Measurements from ENCODE around the gene PHLDA3. TPM values are rescaled to one million over a fixed set of nuclear protein-coding genes. Genes with fewer than 3 reads are reported as not detected.
A peak's percentile ranks its signal among the peaks of the same experiment; 100 is the strongest.

Gene PHLDA3
- polyA plus RNA-seq, 2 of the 4 experiments (the other 2 are of a cell fraction) = 40.5 to 91.1 TPM

DNA sequence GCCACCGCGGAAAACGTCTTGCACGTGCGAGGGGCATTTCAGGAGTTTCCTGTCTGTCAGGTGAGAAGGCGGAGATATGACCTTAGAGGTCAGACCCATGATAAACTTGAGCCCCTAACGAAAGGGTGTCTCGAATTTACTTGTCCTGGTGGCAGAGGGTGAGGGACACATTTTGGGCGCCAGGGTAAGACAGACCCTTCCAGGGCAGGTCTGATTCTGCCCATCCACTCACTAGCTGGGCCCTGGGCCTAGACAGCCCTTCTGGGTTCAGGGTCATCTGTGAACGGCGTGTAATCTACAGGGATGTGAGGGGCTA, 38.3 kb upstream of the PHLDA3 start:
- no peaks in the 10 kb centered on the region for H3K9me3 ChIP-seq
- ChIA-PET POLR2A (interaction anchor here (1.0 to 3.9 kb wide), 6 partner anchors 16 to 72 kb away, joined by 3 to 19 read pairs (median 5); partner anchors contain the start of gene PHLDA3), CTCF (interaction anchor here (0.8 to 49.4 kb wide), 6 partner anchors 7 to 146 kb away, joined by 3 to 1452 read pairs (median 190); partner anchors contain the start of gene CSRP1)
- peak overlapping the region; percentile 85 for H3K4me2 ChIP-seq
- peaks cover 62% of the 10 kb centered on the region for H3K4me1 ChIP-seq
- H3K27ac ChIP-seq = peak overlapping the region; percentile 87 to 96
- FAIRE-seq = no peak
- ATAC-seq = peak; percentile 1 to 4; a peak in 1 of 6 replicates
- WGBS (ENCODE audit: missing lambda C conversion rate) = 25% methylated on average over 11 of the region's 11 CpGs
- TF ChIP-seq, protein P1, sequence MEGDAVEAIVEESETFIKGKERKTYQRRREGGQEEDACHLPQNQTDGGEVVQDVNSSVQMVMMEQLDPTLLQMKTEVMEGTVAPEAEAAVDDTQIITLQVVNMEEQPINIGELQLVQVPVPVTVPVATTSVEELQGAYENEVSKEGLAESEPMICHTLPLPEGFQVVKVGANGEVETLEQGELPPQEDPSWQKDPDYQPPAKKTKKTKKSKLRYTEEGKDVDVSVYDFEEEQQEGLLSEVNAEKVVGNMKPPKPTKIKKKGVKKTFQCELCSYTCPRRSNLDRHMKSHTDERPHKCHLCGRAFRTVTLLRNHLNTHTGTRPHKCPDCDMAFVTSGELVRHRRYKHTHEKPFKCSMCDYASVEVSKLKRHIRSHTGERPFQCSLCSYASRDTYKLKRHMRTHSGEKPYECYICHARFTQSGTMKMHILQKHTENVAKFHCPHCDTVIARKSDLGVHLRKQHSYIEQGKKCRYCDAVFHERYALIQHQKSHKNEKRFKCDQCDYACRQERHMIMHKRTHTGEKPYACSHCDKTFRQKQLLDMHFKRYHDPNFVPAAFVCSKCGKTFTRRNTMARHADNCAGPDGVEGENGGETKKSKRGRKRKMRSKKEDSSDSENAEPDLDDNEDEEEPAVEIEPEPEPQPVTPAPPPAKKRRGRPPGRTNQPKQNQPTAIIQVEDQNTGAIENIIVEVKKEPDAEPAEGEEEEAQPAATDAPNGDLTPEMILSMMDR (IDR thresholded peaks at IDR 0.05) = no peak
- TF ChIP-seq RCOR1 (IDR thresholded peaks at IDR 0.05; ENCODE audit: low read depth, low read length) = no peak
- TF ChIP-seq, protein P2, sequence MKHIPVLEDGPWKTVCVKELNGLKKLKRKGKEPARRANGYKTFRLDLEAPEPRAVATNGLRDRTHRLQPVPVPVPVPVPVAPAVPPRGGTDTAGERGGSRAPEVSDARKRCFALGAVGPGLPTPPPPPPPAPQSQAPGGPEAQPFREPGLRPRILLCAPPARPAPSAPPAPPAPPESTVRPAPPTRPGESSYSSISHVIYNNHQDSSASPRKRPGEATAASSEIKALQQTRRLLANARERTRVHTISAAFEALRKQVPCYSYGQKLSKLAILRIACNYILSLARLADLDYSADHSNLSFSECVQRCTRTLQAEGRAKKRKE (CRISPR knock-in tag; IDR thresholded peaks at IDR 0.05; ENCODE audit: low read depth) = no peak
- TF ChIP-seq CEBPB (IDR thresholded peaks at IDR 0.05) = no peak
- no peak for TF ChIP-seq BCL3 (IDR thresholded peaks at IDR 0.05)
- no peak for TF ChIP-seq BHLHE40 (IDR thresholded peaks at IDR 0.05; ENCODE audit: low read depth, low read length)
- TF ChIP-seq ZSCAN20 (CRISPR knock-in tag; IDR thresholded peaks at IDR 0.05) = no peak
- DNase-seq (ENCODE audit: low read depth in 1 of 2, low spot score in 1 of 2) = no peak
- H3K4me3 ChIP-seq = peak overlapping the region; percentile 66

DNA sequence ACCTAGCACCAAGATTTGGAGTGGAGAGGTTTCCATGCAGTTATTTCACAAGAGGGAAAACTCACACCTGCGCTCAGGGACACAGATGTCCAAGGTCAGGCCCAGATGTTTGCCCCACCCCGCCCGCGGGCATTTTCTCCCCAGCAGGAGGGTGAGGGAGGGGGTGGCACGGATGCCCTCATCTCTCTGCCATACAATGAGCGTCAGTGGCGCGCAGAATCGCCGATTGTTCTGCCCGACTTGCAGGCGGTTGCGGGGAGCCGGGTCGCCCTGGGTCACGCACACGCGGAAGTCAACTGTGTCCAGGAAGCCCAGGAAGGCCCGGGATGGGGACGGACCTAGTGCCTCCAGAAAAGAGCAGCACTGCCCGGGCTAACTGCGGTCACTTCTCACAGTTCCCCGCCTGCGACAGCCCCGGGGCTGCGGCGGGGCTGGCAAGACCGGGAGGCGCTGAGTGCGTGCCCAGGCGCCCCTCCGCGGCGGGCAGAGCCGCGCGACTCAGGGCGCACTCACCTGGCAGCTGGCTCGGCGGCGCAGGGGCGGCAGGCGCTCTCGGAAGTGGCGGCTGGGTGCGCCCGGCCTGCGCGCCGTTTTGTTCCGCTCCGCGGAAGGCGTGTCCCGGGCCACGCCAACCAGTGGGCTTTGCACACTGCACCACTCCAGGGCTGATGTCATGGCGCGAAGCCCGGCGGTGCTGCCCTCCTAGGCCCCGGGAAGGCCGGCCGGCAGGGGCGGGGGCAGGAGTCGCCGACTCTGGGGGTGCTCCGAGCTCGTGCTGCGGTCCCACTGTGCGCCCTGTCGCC, 37.8 kb upstream of the PHLDA3 start, which contains the start of gene CSRP1:
Gene CSRP1 (minus strand): TSS at position 567 of the 803 bp plus-strand sequence. CDS start 10,820 bp downstream, outside the sequence.
- Histone ChIP-seq H3K27ac (peak within 1 kb of the TSS; percentile 87 to 96), H3K4me2 (peak within 1 kb of the TSS; percentile 85), H3K4me1 (peaks cover 62% of the 10 kb centered on the region), H3K4me3 (peak within 1 kb of the TSS; percentile 66), H3K9me3 (no peaks in the 10 kb centered on the region)
- WGBS (ENCODE audit: missing lambda C conversion rate) = 3% methylated on average over 26 of the region's 71 CpGs
- peak; percentile 82 to 85 for ATAC-seq
- no peak for FAIRE-seq
- ChIA-PET CTCF (interaction anchor here (0.8 to 49.4 kb wide), 7 partner anchors 7 to 145 kb away, joined by 3 to 1452 read pairs (median 5); partner anchors contain the start of gene CSRP1), POLR2A (interaction anchor here (1.0 to 3.9 kb wide), 6 partner anchors 15 to 71 kb away, joined by 3 to 19 read pairs (median 5); partner anchors contain the start of gene PHLDA3)
- peak; percentile 88 to 96; a peak in 4 of 5 replicates for TF ChIP-seq JUN (IDR thresholded peaks at IDR 0.05)
- TF ChIP-seq, protein P3, sequence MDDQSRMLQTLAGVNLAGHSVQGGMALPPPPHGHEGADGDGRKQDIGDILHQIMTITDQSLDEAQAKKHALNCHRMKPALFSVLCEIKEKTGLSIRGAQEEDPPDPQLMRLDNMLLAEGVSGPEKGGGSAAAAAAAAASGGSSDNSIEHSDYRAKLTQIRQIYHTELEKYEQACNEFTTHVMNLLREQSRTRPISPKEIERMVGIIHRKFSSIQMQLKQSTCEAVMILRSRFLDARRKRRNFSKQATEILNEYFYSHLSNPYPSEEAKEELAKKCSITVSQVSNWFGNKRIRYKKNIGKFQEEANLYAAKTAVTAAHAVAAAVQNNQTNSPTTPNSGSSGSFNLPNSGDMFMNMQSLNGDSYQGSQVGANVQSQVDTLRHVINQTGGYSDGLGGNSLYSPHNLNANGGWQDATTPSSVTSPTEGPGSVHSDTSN (IDR thresholded peaks at IDR 0.05) = 0 out of 2 replicates have a peak, but pooled peaks have one; percentile 8
- TF ChIP-seq TP53 (CRISPR knock-in tag; IDR thresholded peaks at IDR 0.05) = 0 out of 2 replicates have a peak, but pooled peaks have one; percentile 68
- TF ChIP-seq ZFP36 (IDR thresholded peaks at IDR 0.05; ENCODE audit: borderline replicate concordance, partially characterized antibody) = no peak
- no peak for TF ChIP-seq CBX2 (IDR thresholded peaks at IDR 0.05; ENCODE audit: borderline replicate concordance, low read depth)
- TF ChIP-seq SMC3 (IDR thresholded peaks at IDR 0.05) = peak; percentile 21; the same call in 1 of the 3 replicates
- no peak for TF ChIP-seq ELK1 (IDR thresholded peaks at IDR 0.05; ENCODE audit: low read depth, low read length)
- peak; percentile 85 for TF ChIP-seq E2F6 (IDR thresholded peaks at IDR 0.05; ENCODE audit: borderline replicate concordance, low read depth)
- peak; percentile 65 for TF ChIP-seq PHF8 (IDR thresholded peaks at IDR 0.05; ENCODE audit: borderline replicate concordance, low read depth)
- TF ChIP-seq, protein P2 (CRISPR knock-in tag; IDR thresholded peaks at IDR 0.05; ENCODE audit: low read depth) = no peak
- no peak for TF ChIP-seq CHD4 (IDR thresholded peaks at IDR 0.05; ENCODE audit: borderline replicate concordance)
- TF ChIP-seq MAX (IDR thresholded peaks at IDR 0.05) = peak; percentile 90
- TF ChIP-seq BCL3 (IDR thresholded peaks at IDR 0.05) = peak; percentile 89; the same call in 2 of the 3 replicates
- peak; percentile 92 for TF ChIP-seq POLR2A (IDR thresholded peaks at IDR 0.05; ENCODE audit: low read length)
- peak; percentile 88 to 98 for DNase-seq (ENCODE audit: low read depth in 1 of 2, low spot score in 1 of 2)

Measured in A549 (cell line).